ENCODE data around the gene PARD3B. TPM values are rescaled to one million over a fixed set of nuclear protein-coding genes. Genes with fewer than 3 reads are reported as not detected.

Gene PARD3B
- total RNA-seq, 1 donor from 2014 or later = not detected

DNA sequence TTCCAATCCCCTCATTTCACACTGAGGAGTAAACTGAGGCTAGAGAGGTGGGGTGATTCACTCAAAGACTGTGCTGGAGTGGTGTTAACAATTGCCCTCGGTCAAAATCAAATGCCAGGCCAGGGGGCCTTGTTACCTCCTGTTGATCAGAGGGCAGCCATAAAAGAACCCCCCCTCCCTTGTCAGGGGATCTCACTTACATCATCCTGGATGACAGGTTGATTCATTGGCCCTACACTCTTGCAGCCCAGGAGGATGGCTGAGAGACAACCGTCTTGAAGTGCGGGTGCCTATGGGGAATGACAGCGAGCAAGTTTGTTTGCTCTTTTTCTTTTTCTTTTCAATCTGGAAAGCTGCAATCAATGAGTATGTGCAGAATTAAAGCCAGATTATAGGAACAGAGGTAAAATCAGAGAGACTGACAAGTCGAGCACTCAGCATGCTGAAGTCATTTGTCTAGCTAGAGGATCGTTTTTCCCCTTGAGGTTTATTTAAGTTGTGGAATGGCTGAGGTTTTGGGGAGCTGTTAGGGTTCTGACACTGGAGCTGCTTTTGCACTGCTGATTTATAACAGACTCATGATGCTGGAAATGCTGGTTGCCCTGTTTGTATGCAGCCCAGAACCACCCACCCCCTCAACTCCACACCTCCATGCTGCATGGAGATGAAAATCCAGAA, 1110.6 kb downstream of the PARD3B start:
- Mint-ChIP-seq H3K9me3 (no peaks in the 10 kb centered on the region), H3K27me3 (peaks cover 19% of the 10 kb centered on the region), H3K36me3 (ENCODE audit: low read depth) (no peaks in the 10 kb centered on the region), H3K4me1 (peaks cover 17% of the 10 kb centered on the region), H3K27ac (no peak overlapping the region), H3K4me3 (no peak overlapping the region)
- no peak for TF ChIP-seq CTCF (IDR thresholded peaks at IDR 0.05)
- CTCF ChIA-PET = no interaction called here
- ATAC-seq (ENCODE audit: low read depth) (no peak), DNase-seq (no peak)
- intact Hi-C loops (cut with micrococcal nuclease) = no loop called here
- POLR2A ChIA-PET = no interaction called here

GRCh38 chr2:205656461-205656860, 1111.2 kb downstream of the PARD3B start:
- CTCF ChIA-PET = no interaction called here
- POLR2A ChIA-PET = no interaction called here
- H3K9me3 Mint-ChIP-seq = no peaks in the 10 kb centered on the region
- peaks cover 22% of the 10 kb centered on the region for H3K4me1 Mint-ChIP-seq
- ATAC-seq (ENCODE audit: low read depth) (no peak), DNase-seq (no peak)
- TF ChIP-seq CTCF (IDR thresholded peaks at IDR 0.05) = no peak
- intact Hi-C loops (cut with micrococcal nuclease) = no loop called here
- no peak overlapping the region for H3K27ac Mint-ChIP-seq
- H3K36me3 Mint-ChIP-seq (ENCODE audit: low read depth) = no peaks in the 10 kb centered on the region
- no peak overlapping the region for H3K4me3 Mint-ChIP-seq
- H3K27me3 Mint-ChIP-seq = peaks cover 17% of the 10 kb centered on the region

- intact Hi-C loops (cut with micrococcal nuclease) = no loop called here
- H3K4me3 Mint-ChIP-seq = no peak overlapping the region
- no peaks in the 10 kb centered on the region for H3K9me3 Mint-ChIP-seq
- ChIA-PET POLR2A (no interaction called here), CTCF (no interaction called here)
- H3K27me3 Mint-ChIP-seq = peaks cover 12% of the 10 kb centered on the region
- H3K4me1 Mint-ChIP-seq = peaks cover 27% of the 10 kb centered on the region
- TF ChIP-seq CTCF (IDR thresholded peaks at IDR 0.05) = no peak
- no peak overlapping the region for H3K27ac Mint-ChIP-seq
- DNase-seq = no peak
- ATAC-seq (ENCODE audit: low read depth) = no peak
- no peaks in the 10 kb centered on the region for H3K36me3 Mint-ChIP-seq (ENCODE audit: low read depth)
These were observed 1111.7 kb downstream of the PARD3B start for GRCh38 chr2:205656941-205657340.

- Mint-ChIP-seq H3K36me3 (ENCODE audit: low read depth) (no peaks in the 10 kb centered on the region), H3K9me3 (no peaks in the 10 kb centered on the region), H3K4me3 (no peak overlapping the region), H3K27me3 (peaks cover 10% of the 10 kb centered on the region), H3K27ac (no peak overlapping the region), H3K4me1 (peaks cover 33% of the 10 kb centered on the region)
- intact Hi-C loops (cut with micrococcal nuclease) = no loop called here
- ATAC-seq (ENCODE audit: low read depth) (no peak), DNase-seq (no peak)
- no peak for TF ChIP-seq CTCF (IDR thresholded peaks at IDR 0.05)
- ChIA-PET POLR2A (no interaction called here), CTCF (no interaction called here)
These were observed 1112.3 kb downstream of the PARD3B start for GRCh38 chr2:205657579-205657978.

- H3K27ac Mint-ChIP-seq = no peak overlapping the region
- ChIA-PET POLR2A (no interaction called here), CTCF (interaction anchor here (2.4 kb wide), 1 partner anchor 18 kb away, joined by 8 read pairs; no protein-coding TSS in a partner anchor)
- no peaks in the 10 kb centered on the region for H3K9me3 Mint-ChIP-seq
- TF ChIP-seq CTCF (IDR thresholded peaks at IDR 0.05) = no peak
- DNase-seq (no peak), ATAC-seq (ENCODE audit: low read depth) (no peak)
- intact Hi-C loops (cut with micrococcal nuclease) = no loop called here
- no peak overlapping the region for H3K4me3 Mint-ChIP-seq
- H3K36me3 Mint-ChIP-seq (ENCODE audit: low read depth) = no peaks in the 10 kb centered on the region
- peaks cover 10% of the 10 kb centered on the region for H3K27me3 Mint-ChIP-seq
- H3K4me1 Mint-ChIP-seq = peaks cover 37% of the 10 kb centered on the region
These were observed 1112.8 kb downstream of the PARD3B start for GRCh38 chr2:205658068-205658467.

All from activated B cell treated with CpG ODN at 0.5 μM for 24 hours (primary cell).